AG08396 (cell line): Measurements from ENCODE around the gene MDM4.

ENCODE experiments used
- DNase-seq: peaks from one replicate; pipeline ENCODE4 v3.0.0; 2012; ENCODE audit warnings: low spot score, mixed read lengths

The MDM4 gene

DNA sequence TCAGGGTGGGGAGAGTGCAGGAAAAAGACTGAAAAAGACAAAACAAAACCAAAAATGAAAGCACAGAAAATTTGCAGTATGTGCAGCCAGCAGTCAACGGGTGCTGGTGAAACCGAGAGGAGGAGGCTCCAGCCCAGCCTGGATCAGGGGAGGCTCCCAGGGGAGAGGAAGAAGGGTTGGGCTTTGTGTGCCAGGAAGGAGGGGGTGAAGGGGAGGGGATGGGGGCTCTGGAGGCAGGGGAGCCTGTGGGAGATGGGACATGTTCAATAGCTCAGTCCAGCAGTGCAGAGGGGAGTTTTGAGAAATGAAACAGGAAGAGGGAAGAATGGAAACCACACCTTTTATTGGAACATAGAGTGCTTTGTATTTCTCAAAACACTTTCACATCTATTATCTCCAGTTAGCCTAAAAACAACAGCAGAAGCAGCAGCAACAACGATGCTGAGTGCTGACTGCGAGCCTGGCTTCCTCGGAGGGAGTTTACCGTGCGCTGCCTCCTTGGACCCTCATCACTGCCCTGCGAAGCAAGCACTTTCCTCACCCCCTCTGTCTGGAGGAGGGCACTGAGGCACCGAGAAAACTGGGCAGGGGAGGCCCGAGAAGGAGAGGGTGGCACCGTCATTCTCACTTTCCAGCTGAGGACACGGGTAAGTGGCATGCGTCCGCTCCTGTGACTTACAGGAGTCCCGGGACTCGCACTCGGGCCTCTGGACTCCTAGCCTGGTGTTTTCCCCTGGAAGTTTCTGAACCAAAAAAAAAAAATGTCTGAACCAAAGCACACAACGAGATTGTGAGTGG lies 62.9 kb downstream of the MDM4 start:
- peak; percentile 40 for DNase-seq

DNA sequence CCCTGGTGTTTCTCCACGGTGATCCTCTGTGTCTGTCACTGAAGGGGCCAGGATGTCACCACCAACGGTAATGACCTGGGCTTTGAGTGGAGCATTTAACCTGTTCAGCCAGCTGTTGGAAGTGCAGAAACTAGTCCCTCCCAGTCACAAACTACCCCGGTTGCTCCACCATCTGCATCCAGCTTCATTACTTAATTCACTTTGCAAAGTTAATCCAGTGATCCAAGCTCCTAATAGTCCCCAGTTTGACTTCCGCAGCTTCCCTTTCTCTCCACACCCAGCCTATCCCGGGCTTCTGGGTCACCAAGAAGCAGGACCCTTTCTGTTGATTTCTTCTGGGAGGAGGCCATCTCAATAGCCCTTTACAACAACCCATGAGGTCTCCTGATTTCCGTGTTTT lies 63.5 kb downstream of the MDM4 start:
- DNase-seq: no peak

DNA sequence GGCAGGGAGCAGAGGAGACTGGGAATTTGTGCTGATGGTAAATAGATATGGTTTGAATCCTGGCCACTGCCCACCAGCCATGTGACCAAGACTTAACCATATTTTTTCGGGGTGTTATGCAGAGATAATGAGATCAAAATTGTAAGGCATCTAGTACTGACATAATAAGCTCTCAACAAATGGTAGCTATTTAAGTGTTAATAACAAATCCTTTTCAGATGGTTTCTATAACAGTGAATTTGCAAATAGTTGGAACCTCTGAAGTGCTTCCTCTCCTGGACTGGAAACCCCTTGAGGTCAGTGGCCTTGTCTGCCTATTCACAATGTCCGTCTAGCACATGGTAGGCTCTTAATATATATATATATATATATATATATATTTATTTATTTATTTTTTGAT lies 64.7 kb downstream of the MDM4 start:
- no peak for DNase-seq

DNA sequence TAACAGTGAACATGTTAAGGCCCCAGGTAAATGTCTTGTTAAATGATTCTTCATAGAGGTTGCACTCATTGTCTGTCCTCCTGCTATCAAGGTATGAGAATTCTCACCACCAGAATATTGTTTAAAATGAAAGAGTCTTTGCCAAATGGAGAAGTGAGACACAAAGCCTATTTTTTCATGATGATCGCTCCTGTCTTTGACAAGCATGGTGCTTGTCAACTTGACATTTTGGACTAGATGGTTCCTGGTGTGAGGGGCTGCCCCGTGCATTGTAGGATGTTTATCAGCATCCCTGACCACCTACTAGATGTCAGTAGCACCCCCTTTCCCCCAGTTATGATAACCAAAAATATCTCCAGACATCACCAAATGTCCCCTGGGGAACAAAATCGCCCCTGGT lies 65.6 kb downstream of the MDM4 start:
- DNase-seq: no peak

DNA sequence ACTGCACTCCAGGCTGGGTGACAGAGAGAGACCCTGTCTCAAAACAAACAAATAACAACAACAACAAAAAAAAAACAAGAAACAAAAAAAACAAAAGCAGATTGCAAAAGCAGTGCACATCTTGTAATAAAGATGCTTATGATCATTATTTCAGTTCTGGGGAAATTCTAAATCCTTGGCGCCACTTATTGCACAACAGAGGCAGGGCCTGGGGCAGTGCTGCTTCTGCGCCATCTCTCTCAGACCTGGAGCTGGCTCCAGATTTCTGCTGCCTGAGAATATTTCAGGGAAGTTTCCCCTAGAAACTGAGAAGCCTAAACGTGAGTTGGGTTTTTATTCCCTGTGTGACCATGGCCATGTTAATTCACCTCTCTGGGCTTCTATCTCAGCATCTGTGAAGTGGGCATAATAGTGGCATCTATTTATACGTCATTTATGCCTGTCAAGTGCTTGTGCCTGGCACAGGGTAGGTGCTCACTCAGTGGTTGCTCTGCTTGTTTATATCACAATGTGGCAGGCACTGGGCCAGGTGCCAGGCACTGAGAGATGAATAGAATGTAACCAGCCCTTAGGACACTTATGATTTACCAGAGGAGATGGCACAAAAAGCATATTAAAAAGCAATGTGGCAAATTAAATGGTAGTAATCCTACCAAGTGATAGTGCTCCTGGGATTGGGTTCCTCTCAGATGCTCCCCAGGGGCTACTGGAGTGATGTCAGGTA lies 67.9 kb downstream of the MDM4 start:
- no peak for DNase-seq

DNA sequence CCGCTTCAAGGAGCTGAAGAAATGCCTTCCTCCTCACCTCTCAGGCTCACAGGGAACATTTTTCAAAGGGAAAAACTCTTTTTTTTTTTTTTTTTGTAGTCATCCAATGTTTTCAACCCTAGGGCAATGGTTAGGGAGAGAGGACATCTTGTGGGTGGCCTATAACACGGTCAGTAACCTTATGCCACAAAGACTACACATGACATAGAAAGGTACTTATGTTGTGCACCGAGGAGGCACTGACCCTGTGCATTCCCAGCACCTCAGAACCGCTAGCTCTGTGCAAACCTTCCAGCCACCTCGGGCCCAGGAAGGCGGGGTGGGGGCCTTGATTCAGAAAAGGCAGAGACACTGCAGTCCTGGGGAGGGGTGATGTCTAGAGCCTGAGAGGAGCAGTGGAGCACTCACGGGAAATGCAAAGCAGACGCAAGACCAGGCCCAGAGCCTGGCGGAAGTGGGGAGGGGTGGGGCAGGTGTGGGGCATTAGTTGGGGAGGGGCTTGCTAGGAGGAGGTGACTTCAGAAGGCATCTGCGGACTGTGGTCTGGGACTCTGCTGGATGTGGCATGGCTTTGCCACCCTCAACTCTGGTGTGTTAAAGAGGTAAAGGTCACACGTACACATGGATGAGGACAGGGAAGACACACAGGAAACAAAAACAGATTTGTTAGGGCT lies 68.6 kb downstream of the MDM4 start:
- no peak for DNase-seq

DNA sequence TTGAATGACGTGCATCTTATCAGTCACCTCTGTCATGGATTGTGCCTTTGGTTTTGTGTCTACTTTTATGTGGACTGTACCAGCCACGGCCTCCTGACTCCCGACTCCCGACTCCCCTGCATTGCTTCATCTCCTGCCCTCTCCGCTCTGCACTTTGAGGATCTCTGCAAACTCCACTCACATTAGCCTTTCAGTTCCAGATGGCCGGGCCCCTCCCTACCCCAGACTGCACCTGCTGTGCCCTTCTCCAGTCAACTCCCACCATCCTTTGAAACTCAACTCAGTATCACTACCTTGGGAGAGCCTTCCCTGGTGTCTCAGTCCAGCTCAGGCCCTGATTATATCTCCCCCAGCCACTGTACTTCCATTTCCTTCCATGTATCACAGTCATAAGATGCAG lies 71.4 kb downstream of the MDM4 start:
- no peak for DNase-seq

DNA sequence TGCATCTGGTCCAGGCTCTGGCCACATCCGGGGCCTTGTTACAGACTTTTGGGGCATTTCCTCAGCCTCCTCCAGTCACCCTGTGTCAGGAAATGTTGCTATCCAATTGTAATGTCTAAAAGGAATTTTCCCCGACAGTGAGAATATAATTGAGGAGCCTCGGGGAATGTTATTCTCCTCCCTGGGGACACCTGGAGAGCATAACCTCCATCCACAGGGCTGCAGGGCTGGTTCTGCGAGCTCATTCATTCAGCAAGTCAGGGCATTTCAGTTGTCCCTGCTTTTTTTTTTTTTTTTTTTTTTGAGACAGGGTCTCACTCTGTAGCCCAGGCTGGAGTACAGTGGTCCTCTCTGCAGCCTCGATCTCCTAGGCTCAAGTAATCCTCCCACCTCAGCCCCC lies 72.6 kb downstream of the MDM4 start:
- no peak for DNase-seq

DNA sequence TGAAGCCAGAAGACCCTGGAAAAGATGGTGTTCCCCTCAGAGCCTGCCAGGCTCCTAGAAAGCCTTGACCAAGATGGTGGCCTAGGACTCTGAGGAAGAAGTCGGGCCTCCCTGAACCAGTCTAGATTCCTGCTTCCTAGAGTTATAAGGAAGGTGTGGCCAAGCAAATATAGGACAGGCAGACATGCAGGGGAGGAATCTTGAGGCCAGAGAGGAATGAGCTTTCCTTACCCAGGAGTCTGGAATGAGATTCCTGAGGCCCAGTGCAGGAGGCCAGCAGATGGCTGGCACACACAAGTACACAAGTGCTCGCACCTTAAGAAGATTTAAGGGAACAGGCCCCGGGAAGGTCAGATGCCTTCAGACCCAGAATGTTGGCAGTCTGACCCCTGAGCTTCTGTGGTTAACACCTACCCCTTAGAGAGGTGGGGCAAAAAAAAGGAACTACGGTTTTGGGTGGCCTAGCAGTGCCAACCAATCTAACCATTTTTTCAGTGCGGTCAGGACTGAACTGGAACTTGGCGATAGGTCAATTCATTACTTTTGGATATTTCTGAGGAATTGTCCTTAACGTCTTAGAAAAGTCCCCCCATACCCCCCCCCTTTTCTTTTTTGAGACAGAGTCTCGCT lies 73.3 kb downstream of the MDM4 start:
- peak; percentile 38 for DNase-seq

DNA sequence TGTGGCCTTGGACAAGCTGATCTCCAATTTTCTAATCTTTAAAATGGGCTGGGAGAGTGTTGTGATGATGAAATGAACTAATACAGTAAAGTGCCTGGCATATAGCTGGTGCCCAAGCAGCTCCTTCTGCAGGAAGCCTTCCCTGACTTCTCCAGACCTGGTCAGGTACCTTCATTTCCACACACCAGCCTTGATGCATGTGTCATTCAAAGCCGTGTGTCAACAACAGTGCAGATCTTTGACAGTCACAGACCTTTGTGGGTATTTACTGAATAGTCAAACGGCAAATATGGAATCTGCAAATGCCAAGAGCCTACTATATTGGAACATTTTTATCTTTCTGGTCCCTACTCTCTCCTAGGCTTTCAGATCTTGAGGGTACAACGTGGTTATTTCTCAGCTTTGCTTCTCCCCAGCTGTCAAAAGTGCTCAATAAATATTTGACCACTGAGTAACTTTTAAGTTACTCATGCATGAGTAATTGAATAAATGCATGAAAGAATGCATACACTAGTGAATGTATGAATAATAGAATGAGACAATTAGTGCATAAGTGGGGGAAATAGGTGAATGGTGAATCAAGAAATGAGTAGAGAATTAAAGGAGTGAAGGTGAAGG lies 75.4 kb downstream of the MDM4 start:
- peak; percentile 56 for DNase-seq

DNA sequence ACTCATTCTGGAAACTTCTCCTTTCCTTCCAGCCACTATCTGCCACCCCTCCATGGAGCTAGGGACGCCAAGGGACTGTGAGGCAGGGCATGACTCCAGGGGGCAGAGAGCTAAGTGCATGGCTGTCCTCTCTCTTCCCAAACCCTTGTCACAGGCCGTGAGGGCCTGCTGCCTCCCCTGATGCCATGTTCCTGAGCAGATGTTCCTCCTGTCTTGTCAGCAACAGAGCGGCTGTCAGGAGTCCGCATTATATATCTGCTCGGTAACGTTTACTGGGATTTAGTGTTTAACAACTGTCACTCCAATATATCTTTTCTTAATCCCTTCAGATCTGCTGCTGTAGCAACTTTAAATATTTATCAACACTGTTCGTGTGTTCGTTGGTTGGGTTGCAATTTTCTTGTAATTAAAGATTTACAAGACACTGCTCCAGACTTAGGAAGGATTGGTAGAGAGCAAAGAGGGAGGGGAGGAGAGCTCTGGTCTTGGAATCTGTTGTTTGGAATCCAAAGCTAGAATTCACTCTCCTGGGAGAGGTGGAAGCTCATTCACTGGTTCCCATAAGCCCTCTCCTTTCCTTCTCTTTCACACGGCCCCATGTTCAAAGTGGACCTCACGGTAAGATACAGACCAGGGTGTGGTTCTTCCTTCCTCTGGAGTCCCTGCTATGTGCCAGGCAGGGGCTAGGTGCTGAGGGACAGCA lies 76.2 kb downstream of the MDM4 start:
- DNase-seq: no peak

DNA sequence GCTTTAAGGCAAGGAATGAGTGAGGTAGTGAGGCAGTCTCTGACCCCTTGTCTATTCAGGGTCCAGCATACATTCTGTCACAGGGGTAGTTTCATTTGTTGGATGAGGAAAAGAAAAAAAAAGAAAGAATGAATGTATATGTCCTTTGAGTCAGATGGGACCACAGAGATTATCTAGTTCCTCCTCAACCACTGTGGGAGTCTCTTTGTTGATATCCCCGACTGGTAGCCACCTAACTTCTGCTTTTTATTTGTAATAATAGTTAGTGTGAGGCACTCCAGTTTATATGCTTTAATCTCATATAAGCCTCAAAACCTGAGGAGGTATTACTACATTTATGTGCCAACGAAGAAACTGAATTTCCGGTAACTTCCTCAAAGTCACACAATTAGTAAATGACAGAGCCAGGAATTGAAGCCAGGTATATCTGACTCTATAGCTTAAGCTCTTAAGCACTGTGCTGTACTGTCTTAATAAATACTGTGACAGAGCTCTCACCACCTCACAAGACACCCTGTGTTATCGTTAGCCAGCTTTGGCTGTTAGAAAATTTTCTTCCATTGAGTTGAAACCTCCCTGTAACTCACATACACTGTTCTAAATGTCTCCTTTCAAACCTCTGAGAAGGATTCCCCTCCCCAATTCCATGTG lies 82.2 kb downstream of the MDM4 start:
- no peak for DNase-seq

DNA sequence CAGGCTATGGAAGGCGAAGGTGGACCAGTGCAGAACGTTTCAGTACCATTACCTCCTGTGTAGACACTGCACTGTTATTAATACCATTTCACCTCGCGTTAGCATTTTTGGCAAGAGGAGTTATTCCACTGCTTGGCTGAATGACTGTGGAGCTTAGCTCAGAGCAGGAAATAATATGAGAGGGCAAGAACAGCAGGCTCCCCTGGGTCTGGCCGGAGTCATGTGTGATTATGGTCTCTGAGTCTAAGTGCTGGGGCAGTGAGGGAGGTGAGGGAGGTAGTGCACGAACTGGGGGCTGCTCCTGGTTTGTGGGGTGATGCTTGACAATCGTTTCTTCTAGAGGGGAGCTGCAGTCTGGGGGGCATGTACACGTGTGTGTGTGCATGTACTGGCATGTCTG lies 82.9 kb downstream of the MDM4 start:
- DNase-seq: no peak

DNA sequence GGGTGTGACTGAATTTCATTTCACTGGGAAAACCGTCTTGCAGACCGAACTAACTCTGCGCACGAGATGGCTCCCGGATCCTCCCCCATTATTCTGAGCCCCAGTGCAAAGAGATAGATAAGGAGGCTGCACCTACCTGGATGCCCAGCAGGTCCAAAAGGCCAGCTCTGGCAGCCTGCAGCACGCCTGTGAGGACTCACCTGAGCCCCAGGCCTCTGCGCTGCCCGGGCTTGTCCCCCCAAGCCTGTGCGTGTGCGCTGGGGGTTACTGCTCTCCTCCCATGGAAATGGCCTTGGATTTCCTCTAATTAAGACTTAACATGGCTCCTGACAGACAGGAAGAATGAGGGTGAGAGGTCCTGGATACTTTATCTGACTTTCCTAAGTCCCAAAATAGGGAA lies 83.4 kb downstream of the MDM4 start:
- DNase-seq: no peak

DNA sequence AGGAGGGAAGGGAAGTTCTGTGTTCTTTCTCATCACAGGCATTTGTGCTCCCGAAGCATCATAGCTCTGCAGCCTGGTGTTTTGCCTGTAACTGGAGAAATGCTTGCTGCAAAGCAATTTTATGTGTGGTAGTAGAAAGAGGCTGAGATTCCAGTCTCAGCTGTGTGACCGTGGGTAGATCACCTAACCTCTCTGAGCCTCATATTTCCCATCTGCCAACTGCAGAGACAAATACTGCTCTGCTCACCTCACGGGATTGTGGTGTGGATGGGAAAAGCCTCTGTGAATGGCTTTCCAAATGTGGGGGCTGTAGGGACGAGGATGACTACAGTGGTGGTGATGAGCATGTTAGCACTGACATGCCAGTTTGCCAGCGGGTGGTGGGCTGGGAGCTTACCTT lies 84.0 kb downstream of the MDM4 start:
- DNase-seq: no peak

DNA sequence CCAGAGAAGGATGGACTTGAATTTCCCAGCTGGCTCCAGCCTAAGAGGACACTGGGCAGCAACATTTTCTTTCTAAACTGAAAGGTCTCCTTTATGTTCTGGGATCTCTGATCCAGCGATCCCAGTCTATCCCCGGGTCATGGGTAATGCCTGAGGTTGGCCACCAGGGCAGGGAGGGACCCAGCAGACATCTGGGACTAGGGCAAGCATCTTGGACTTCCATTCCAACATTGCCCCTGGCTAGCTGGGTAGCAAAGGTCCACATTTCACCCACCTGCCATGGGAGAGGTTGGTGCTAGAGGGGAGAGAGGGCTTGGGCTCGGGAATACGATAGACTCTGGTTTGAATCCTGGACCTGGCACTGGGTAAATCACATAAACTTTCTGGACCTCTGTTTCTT lies 84.8 kb downstream of the MDM4 start:
- DNase-seq: no peak

DNA sequence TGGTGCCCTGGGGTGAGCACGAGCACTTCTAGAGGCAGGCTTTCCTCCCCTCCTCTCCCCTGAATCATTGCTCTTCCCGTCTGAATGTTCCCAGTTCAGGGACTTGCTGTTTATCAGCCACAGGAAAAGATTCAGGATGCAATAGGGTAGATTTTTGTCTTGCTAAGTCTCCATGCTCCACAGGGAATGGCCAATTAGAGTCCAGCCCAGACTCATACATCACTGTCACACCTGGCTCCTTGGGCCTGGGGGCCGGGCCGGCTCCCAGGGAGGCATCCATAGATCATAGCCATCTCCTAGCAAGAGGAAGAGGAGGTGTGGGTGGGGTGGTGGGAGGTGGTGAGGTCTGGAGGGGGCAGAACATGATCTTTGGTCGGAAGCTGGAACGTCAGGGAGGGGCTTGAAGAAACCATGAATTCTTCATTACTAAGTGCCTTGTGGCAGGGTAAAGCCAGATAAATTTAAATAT lies 85.9 kb downstream of the MDM4 start:
- no peak for DNase-seq

DNA sequence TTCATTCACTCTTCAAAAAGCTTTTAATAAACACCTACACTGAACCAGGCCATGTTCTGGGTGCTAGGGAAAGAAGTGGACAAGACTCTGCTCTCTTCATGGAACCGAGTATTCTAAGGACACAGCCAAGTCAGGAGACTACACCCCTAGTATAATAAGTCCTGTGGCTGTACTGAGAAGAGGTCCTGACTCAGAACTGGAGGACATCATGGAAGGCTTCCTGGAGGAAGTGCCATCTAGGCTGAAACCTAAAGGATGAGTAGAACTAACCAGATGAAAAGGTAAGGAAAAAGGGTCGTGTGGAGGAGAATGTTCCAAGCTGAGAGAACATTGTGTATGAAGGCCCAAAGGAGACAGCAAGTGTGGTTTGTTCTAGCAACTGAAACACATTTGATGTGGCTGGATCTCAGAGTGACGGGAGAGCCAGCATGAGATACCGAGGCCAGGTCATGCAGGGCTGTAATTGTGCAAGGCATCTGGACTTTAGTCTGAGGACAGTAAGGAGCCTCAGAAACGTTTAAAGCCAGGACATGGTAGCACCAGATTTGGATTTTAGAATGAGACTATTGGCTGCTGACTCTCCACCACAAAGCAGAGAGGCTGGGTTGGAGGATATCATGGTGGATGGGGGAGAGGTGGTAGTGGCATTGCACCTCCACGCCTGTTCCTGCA lies 86.8 kb downstream of the MDM4 start:
- DNase-seq: no peak

DNA sequence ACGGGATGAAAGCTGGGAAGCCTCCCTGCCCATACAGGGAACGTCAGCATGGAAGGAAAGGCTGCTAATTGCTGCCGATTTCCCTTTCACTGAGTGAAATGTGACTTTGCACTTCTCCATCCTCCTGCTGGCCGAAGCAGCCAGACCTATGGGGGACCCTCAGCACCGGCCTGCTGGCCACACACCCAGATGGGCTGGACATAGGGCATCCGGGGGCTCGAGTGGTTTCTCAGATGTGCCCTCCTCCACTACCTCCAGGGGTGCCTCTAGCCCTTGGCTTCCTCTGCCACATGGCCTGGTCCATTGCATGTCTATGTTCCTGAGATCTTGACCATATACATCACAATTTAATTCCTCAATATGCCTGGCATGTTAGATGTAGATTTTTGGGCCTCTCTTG lies 89.6 kb downstream of the MDM4 start:
- DNase-seq: no peak
